GM21786 (cell line): ENCODE results near the gene TOR1B.
"Not testable (repeated sequence)": the region's sequence is repeated elsewhere in the genome, so short reads cannot be mapped to it uniquely, and the experiment has no call there.

Experiments
- ATAC-seq: cut with Tn5 transposase; IDR thresholded peaks from one replicate; pipeline ENCODE4 v1.9.1; 2021; ENCODE audit not compliant: unreplicated experiment

The TOR1B gene

DNA sequence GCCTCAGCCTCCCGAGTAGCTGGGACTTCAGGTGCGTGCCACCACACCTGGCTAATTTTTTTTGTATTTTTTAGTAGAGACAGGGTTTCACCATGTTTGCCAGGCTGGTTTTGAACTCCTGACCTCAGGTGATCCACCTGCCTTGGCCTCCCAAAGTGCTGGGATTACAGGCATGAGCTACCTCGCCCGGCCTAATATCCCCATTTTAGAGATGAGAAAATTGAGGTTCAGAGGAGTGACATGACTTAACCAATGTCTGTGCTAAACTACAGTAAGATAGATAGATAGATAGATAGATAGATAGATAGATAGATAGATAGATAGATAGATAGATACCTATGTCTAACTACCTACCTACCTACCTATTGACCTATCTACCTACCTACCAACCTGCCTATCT, 26.9 kb upstream of the TOR1B start:
- not testable (repeated sequence) for ATAC-seq

DNA sequence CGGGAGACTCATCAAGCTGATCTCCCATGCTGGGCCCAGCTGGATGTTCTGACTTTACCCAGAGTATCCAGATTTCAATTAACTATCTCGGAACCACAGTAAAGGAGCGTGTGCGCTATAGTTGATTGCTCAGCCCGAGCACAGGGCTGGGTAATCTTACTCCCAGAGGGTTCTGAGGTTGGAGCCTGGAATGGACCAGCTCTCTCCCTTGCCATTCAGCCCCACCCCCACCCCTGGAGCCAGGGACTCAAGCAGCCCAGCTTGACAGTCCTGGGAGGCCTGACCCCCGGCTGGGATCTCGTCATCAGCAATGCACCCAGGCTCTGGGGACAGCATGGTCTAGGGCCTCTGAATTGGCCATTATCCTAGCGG, 26.4 kb upstream of the TOR1B start:
- ATAC-seq: no peak

DNA sequence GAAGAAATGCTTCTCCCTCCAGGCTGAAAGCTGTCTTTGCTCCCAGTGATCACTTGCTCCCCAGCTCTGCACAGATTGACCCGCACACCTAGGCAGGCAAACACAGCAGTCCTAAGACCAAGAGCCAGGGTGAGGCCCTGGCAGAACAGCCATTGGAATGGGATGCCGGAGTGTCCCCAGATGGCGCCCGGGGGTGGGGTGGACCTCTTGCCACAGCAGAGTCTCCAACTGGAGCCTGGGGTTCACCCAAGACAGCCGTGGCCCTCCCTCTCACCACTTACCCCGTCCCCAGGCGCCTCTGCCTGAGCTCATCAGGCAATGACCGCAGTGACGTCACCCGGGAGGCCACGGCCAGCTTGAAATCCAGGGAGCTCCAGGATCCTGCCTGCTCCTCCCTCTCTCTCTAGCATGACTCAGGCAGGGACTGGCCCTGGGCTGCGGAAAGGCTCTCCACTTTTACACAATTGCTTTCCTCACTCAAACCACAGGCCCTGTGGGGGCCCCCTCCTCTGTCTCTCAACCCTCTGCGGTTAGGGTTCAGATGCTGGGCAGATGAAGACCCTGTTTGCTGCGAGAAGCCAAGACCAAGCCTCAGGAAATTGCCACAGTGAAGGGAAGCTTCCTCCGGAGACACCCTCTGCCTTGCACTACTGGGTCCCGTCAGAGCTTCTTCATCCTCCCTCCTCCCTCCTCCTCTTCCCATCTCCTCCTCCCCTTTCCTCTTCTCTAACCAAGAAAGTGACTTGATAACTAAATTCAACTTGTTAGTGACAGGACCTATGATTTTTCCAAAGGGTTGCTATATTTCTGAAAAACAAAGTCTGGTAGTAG, 25.8 kb upstream of the TOR1B start:
- ATAC-seq: no peak

- ATAC-seq: no peak
These were observed 25.2 kb upstream of the TOR1B start for GRCh38 chr9:129777769-129778130.

- no peak for ATAC-seq
These were observed 24.5 kb upstream of the TOR1B start for GRCh38 chr9:129778469-129778868.

- ATAC-seq: no peak
These were observed 23.3 kb upstream of the TOR1B start for GRCh38 chr9:129779560-129780190.

DNA sequence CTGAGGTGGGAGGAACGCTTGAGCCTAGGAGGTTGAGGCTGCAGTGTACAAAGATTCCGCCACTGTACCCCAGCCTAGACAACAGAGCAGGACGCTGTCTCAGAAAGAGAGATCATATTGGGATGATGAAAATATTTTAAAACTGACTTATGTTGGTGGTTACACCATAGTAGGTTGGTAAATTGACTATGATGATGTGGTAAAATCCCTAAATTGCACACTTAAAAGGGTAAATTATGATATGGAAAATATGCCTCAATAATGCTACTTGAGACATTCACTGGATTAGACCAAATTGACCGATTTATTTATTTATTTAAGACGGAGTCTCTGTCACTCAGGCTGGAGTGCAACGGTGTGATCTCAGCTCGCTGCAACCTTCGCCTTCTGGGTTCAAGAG, 21.9 kb upstream of the TOR1B start:
- ATAC-seq: no peak

- ATAC-seq: no peak
These were observed 21.0 kb upstream of the TOR1B start for GRCh38 chr9:129781981-129782380.

DNA sequence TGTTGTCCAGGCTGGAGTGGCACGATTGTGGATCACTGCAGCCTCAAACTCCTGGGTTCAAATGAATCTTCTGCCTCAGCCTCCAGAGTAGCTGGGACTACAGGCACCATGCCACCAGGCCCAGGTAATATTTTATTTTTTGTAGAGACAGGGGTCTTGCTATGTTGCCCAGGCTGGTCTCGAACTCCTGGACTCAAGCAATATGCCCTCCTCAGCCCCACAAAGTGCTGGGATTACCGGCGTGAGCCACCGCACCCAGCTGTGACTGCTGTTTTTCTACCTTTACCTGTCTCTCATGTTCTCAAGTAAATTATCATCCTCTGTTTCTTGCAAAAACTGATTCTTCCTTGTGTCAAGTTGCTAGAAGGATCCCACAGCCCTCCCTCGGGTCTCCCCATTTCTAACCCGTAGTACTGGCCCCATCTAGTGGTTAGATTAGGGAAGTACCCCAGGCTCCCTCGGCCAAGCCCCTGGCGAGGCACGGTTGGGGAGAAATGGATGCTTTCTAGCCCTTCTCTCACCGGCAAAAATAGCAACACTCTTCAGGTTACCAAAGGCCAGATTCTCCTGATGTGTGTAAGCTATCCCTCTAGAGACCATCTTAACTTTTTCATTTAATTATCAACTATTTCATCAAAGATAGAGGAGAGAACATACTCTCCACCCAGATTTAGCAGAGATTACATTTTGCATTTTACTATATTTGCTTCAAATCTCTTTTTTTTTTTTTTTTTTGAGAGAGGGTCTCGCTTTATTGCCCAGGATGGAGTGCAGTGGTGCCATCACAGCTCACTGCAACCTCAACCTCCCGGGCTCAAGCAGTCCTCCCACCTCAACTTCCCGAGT, 19.2 kb upstream of the TOR1B start:
- no peak for ATAC-seq

DNA sequence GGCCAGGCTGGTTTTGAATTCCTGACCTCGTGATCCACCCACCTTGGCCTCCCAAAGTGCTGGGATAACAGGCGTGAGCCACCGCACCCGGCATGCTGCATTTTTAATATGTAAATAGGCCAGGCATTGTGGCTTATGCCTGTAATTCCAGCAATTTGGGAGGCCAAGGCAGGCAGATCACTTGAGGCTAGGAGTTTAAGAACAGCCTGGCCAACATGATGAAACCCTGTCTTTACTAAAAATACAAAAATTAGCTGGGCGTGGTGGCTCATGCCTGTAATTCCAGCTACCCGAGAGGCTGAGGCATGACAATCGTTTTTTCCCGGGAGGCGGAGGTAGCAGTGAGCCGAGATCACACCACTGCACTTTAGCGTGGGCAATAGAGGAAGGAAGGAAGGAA, 18.0 kb upstream of the TOR1B start:
- ATAC-seq: not testable (repeated sequence)

DNA sequence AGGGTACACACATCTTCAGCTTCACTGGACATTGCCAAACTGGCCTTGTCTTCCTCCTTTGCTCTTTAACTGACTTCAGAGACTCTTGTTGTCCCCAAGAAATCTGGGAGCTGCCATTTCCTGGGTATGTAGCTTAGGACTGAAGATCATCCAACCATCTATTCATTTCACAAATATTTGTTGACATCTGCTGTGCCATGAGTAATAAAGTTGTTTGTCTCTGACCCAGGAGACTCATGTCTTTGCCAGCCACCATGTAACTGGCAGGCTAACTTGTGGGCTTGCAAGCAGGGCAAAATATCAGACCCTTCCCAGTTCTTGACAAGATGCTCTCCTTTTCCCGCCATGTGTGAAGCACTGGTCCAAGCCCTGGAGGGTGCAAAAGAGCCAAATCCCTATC, 17.1 kb upstream of the TOR1B start:
- no peak for ATAC-seq

DNA sequence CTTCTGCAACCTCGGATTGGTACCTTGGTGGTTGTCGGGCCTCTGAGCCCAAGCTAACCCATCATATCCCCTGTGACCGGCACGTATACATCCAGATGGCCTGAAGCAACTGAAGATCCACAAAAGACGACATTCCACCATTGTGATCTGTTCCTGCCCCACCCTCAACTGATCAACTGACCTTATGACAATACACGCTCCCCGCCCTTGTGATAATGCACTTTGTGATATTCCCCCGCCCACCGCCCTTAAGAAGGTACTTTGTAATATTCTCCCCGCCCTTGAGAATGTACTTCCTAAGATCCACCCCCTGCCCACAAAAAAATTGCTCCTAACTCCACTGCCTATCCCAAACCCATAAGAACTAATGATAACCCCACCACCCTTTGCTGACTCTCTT, 16.5 kb upstream of the TOR1B start:
- no peak for ATAC-seq

DNA sequence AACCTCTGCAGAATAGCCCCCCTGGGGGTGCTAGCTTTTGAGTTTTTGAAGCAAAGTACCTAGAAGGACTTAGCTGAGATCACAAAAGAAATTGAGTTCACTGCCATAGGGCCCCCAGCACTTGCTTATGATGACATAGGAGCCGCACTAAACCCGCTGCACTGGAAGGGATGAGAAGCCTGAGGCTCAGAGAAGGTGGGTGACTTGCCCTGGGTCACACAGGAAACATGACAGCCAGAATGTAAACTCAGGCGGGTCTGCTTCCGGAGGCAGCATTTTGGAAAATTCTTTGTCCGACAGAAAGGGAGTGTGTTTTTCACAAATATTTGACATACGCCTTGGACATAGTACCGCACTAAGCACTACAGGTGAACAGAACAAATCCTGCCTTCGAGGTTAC, 8.4 kb upstream of the TOR1B start:
- ATAC-seq: no peak

DNA sequence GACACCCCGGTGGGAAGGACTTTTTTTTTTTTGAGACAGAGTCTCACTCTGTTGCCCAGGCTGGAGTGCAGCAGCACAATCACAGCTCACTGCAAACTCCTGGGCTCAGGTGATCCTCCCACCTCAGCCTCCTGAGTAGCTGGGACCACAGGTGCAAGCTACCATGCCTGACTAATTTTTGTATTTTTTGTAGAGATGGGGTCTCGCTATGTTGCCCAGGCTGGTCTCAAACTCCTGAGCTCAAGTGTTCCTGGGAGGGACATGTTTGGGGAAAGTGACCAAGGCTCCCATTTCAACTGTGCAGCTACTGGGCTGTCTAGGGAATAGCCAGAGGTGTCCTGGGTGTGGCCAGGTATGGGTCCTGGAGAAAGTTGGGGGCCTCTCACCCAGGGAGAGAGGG, 7.0 kb upstream of the TOR1B start:
- not testable (repeated sequence) for ATAC-seq

DNA sequence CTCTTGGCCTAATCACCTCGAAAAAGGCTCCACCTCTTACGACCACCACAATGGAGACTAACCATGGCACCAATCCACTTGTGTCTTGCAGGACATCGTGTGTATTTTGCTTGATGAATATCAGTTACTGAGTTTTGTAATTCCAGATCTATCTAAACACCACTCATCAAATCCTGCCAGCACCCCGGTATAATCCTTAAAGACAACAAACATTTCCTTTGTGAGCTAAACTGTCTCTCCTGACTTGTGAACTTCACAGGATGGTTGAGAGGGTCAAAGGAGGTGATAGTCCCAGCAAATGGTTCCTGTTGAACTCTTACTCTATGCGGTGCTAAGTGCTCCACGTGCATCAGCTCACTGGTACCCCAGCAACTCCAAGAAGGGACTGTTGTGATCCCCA, 4.0 kb upstream of the TOR1B start:
- no peak for ATAC-seq

GRCh38 chr9:129801504-129801903, 1.5 kb upstream of the TOR1B start:
- ATAC-seq: no peak

DNA sequence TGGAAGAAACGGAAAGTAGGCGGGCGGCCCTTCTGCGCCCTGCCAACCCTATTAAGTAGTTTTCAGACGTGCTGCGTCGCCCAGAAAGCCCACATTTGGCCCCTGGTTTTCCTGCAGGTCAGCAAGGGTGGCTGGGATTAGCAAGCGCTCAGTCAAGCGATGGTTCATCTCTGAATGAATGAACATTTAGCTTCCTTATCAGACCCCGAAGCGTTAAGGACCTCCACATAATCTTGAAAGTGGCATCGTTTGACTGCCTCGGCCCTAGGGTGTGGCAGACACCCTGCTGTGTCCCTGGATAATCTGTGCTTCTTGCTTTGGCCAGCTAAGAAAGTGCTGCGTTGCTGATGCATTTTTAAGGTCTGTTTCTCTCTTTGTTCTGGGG, 684 bp downstream of the TOR1B start:
- no peak for ATAC-seq

- no peak for ATAC-seq
These were observed 3.1 kb downstream of the TOR1B start for GRCh38 chr9:129806061-129806460.

GRCh38 chr9:129809346-129809745, 6.4 kb downstream of the TOR1B start:
- no peak for ATAC-seq

- ATAC-seq: no peak
These were observed 7.1 kb downstream of the TOR1B start for GRCh38 chr9:129810116-129810515.

- no peak for ATAC-seq
These were observed 7.8 kb downstream of the TOR1B start for GRCh38 chr9:129810788-129811187.

- no peak for ATAC-seq
These were observed 9.0 kb downstream of the TOR1B start for GRCh38 chr9:129811967-129812363.
